Measurements from ENCODE around the gene GPR15LG.

The GPR15LG gene

GRCh38 chr10:84191106-84191505 is 17.5 kb downstream of the GPR15LG start:
- in situ Hi-C loops (cut with MboI; ENCODE audit: low sequenced_read_pairs): no loop called here

- in situ Hi-C loops (cut with MboI; ENCODE audit: low sequenced_read_pairs): no loop called here
These were observed 19.7 kb downstream of the GPR15LG start for GRCh38 chr10:84193327-84193726.

GRCh38 chr10:84193846-84194423 is 20.3 kb downstream of the GPR15LG start:
- in situ Hi-C loops (cut with MboI; ENCODE audit: low sequenced_read_pairs): no loop called here

GRCh38 chr10:84194424-84195043 is 20.9 kb downstream of the GPR15LG start, which contains the start of gene CDHR1:
Gene CDHR1 (plus strand): TSS chr10:84194537. CDS start chr10:84194761, 224 bp downstream.
- in situ Hi-C loops (cut with MboI; ENCODE audit: low sequenced_read_pairs): no loop called here

GRCh38 chr10:84195044-84195830 is 21.6 kb downstream of the GPR15LG start:
- in situ Hi-C loops (cut with MboI; ENCODE audit: low sequenced_read_pairs): no loop called here

- in situ Hi-C loops (cut with MboI; ENCODE audit: low sequenced_read_pairs): no loop called here
These were observed 22.5 kb downstream of the GPR15LG start for GRCh38 chr10:84196083-84196482.

- in situ Hi-C loops (cut with MboI; ENCODE audit: low sequenced_read_pairs): no loop called here
These were observed 23.3 kb downstream of the GPR15LG start for GRCh38 chr10:84196941-84197340.

- in situ Hi-C loops (cut with MboI; ENCODE audit: low sequenced_read_pairs): no loop called here
These were observed 24.0 kb downstream of the GPR15LG start for GRCh38 chr10:84197643-84198042.

GRCh38 chr10:84198206-84198915 is 24.8 kb downstream of the GPR15LG start:
- in situ Hi-C loops (cut with MboI; ENCODE audit: low sequenced_read_pairs): no loop called here

GRCh38 chr10:84200537-84201243 is 27.1 kb downstream of the GPR15LG start:
- in situ Hi-C loops (cut with MboI; ENCODE audit: low sequenced_read_pairs): no loop called here

- in situ Hi-C loops (cut with MboI; ENCODE audit: low sequenced_read_pairs): no loop called here
These were observed 27.6 kb downstream of the GPR15LG start for GRCh38 chr10:84201244-84201606.

- in situ Hi-C loops (cut with MboI; ENCODE audit: low sequenced_read_pairs): no loop called here
These were observed 28.1 kb downstream of the GPR15LG start for GRCh38 chr10:84201682-84202081.

GRCh38 chr10:84202349-84202748 is 28.7 kb downstream of the GPR15LG start:
- in situ Hi-C loops (cut with MboI; ENCODE audit: low sequenced_read_pairs): no loop called here

GRCh38 chr10:84204122-84204521 is 30.5 kb downstream of the GPR15LG start:
- in situ Hi-C loops (cut with MboI; ENCODE audit: low sequenced_read_pairs): no loop called here

GRCh38 chr10:84204610-84205009 is 31.0 kb downstream of the GPR15LG start:
- in situ Hi-C loops (cut with MboI; ENCODE audit: low sequenced_read_pairs): no loop called here

GRCh38 chr10:84205049-84205852 is 31.6 kb downstream of the GPR15LG start:
- in situ Hi-C loops (cut with MboI; ENCODE audit: low sequenced_read_pairs): no loop called here

GRCh38 chr10:84205853-84206525 is 32.4 kb downstream of the GPR15LG start:
- in situ Hi-C loops (cut with MboI; ENCODE audit: low sequenced_read_pairs): no loop called here

- in situ Hi-C loops (cut with MboI; ENCODE audit: low sequenced_read_pairs): no loop called here
These were observed 34.4 kb downstream of the GPR15LG start for GRCh38 chr10:84208023-84208422.

GRCh38 chr10:84211566-84211965 is 38.0 kb downstream of the GPR15LG start:
- in situ Hi-C loops (cut with MboI; ENCODE audit: low sequenced_read_pairs): no loop called here
